GM10266 (cell line): ENCODE results near the gene SUSD1.

Experiments used
- DNase-seq: peaks from one replicate; pipeline ENCODE4 v3.0.0; 2012; ENCODE audit errors: extremely low spot score
- TF ChIP-seq, protein P1 (sequence below): IDR thresholded peaks from 2 replicates; pipeline ENCODE4 v1.5.1; 2012; ENCODE audit warnings: mild to moderate bottlenecking, low read depth; ENCODE audit not compliant: control insufficient read depth, insufficient read depth; ENCODE audit errors: missing control alignments

Gene SUSD1

DNA sequence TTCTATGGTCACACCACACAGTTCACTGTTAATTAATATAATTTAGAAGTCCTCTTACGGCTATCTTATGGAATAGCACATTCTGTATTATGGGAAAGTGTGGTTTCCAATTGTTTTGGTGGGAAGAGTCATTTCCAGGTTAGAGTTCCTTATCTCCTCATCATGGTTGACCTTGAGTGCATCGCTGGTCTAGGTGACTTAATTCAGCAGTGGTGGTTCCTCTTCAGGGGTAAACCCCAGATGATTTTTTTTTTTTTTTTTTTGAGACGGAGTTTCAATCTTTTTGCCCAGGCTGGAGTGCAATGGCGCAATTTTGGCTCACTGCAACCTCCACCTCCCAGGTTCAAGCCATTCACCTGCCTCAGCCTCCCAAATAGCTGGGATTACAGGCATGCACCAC, 171.6 kb downstream of the SUSD1 start:
- DNase-seq = no peak
- TF ChIP-seq, protein P1, sequence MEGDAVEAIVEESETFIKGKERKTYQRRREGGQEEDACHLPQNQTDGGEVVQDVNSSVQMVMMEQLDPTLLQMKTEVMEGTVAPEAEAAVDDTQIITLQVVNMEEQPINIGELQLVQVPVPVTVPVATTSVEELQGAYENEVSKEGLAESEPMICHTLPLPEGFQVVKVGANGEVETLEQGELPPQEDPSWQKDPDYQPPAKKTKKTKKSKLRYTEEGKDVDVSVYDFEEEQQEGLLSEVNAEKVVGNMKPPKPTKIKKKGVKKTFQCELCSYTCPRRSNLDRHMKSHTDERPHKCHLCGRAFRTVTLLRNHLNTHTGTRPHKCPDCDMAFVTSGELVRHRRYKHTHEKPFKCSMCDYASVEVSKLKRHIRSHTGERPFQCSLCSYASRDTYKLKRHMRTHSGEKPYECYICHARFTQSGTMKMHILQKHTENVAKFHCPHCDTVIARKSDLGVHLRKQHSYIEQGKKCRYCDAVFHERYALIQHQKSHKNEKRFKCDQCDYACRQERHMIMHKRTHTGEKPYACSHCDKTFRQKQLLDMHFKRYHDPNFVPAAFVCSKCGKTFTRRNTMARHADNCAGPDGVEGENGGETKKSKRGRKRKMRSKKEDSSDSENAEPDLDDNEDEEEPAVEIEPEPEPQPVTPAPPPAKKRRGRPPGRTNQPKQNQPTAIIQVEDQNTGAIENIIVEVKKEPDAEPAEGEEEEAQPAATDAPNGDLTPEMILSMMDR = no peak

DNA sequence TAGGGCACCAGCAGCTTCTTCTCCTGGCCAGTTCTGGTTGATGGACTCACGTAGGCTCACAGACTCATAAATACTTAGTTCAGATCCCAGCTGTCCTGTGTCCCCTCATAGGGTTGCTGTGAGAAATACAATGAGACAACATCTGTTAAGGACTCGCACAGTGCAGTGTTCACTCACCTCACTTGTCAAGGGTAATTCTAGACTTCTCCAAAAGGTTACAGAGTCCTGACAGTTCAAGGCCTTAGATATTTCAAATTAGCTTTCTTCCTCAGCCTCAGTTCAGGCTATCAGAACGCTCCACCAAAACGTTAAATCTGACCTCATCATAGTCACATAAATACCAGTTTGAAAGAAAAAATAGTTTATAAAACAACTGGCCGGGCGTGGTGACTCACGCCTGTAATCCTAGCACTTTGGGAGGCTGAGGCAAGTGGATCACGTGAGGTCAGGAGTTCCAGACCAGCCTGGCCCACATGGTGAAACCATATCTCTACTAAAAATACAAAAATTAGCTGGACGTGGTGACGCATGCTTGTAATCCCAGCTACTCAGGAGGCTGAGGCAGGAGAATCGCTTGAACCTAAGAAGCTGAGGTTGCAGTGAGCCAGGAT, 172.1 kb downstream of the SUSD1 start:
- TF ChIP-seq, protein P1 = no peak
- DNase-seq = no peak

DNA sequence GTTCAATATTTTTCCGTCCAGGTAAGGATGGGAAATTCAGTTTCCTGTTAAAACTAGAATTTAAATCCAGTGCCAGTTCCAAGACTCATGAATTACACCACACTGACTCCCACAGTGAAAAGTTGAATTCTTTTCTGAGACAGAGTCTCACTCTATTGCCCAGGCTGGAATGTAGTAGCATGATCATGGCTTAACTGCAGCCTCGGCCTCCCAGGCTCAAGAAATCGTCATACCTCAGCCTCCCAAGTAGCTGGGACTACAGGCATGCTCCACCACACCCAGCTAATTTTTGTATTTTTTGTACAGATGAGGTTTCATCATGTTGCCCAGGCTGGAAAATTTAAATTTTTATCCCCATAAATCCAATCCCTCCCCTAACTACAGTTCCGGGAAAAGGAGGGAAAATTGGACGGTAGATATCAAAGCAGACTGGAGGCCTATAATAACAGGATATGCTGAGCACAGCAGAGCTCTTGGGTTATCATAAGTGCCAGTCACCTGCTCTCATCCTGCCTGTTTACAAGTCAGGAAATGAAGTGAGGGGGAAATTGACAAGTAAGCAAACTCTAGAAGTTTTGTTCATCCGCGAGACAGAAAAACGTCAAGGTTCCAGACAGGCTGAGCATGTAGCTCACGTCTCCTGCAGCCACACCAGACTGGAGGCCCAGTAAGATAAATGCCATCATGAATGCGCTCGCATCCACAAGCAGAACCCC, 172.8 kb downstream of the SUSD1 start:
- TF ChIP-seq, protein P1 = no peak
- DNase-seq = no peak

DNA sequence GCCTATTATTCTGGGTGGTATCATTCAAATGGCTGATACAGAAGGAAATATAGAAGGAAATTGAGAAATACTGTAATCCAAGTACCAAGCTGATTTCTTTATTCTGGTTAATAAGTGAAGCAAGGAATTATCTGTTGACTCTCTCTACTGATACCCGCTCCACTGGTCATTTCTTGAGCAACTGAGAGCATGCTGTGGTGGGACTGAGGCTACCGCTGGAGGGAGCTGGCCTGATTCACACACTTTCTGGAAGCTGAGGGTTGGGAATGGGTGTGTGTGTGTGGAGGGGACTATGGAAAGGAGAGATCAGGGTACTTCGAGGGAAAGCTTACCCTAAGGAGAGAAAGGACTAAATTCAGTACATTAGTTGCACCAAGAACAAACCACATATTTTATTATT, 174.4 kb downstream of the SUSD1 start:
- no peak for DNase-seq
- TF ChIP-seq, protein P1 = peak; percentile 14

DNA sequence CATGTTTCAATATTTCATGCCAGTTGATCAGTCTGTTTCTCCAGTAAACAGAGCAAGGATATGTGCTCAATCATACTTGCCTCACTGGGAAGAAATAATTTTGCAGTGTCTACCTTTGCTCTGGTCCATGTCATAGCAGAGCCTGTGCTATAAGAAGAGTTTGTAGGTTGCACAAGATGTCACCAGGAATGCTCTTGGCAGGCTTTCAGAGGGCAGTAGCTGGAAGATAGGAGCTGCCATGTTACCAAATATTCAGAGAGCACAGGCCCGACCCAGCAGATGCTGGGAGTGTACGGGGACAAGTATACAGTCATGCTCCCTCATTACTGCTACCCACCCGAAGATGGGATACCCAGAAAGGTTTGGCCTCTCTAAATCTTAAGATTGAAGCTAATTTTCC, 175.8 kb downstream of the SUSD1 start:
- no peak for DNase-seq
- TF ChIP-seq, protein P1 = no peak

DNA sequence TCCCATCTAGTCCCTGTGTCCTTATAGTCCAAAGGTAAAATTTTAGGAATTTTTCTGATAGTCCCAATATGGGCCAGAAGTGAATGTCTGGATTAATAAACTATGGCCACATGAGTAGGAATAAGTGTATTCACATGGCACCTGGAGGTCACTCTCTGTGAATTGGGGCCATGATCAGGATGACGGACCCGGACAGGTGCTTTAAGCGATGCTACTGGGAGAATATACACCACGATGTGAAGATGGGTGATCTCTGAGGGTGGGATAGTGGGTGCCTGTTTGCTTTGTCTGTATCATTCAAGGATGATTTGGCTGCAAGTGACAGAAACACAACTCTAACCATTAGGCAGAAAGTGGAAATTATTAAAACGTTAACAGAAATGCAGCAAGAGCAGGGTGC, 177.3 kb downstream of the SUSD1 start:
- TF ChIP-seq, protein P1 = no peak
- no peak for DNase-seq

DNA sequence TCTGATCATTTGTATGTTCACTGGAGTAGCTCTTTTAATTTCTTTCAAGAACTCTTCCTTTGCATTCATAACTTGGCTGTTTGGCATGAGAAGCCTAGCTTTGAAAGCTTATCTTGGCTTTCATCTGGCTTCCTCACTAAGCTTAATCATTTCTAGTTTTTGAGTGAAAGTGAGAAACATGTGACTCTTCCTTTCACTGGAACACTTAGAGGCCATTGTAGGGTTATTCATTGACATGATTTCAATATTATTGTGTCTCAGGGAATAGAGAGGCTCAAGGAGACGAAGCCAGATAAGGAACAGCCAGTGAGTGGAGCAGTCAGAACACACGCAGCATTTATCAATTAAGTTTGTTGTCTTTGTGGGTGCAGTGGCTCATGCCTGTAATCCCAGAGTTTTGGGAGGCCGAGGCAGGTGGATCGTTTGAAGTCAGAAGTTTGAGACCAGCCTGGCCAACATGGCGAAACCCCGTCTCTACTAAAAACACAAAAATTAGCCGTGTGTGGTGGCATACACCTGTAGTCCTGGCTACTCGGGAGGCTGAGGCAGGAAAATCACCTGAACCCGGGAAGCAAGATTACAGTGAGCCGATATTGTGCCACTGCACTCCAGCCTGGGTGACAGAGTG, 180.2 kb downstream of the SUSD1 start:
- DNase-seq = no peak

More for the DNA sequence above, 180.2 kb downstream of the SUSD1 start:
- TF ChIP-seq, protein P1 = no peak
